ENCODE results near the gene PXMP2.
A peak's percentile ranks its signal among the peaks of the same experiment; 100 is the strongest.
"Not testable (repeated sequence)": the region's sequence is repeated elsewhere in the genome, so short reads cannot be mapped to it uniquely, and the experiment has no call there.

The PXMP2 gene

DNA sequence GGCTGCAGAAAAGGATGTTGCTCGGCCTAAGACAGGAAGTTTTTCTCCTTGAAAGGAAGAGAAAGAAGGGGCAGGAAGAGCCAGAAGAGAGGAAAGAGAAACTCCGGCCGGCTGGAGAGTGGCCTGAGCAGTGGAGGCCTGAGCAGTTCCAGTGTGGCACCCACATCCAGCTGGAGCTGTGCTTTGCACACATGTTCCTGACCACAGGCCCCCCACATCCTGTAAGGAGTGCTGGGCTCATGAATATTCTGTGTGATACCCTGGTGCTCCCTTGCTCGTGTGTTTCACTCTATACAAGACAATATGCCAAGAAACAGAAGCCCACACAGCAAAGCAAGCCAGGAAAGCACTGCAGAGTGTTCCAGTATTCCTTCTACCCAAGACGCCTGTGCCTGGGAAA, 27.3 kb upstream of the PXMP2 start:
- DNase-seq (ENCODE audit: low read depth in 2 of 2): no peak

DNA sequence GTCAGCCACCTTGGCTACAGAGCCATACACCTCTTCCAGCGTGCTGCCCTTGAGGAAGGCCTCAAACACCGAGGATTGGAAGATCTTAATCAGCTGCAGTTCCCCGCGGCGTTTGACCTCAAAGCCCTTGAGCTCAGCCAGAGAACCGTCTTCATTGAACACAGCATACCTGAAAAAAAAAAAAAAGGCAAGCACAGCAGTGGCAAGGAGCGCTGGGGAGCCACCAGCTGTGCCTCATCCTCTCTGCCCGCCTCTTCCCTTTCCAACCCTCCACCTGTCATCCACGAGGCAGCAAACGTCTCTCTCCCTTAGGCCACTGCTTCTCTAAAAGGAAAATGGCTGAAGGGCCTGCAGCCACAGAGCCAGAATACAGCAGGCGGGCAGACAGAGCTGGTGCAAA, 26.4 kb upstream of the PXMP2 start:
- DNase-seq (ENCODE audit: low read depth in 2 of 2): no peak

DNA sequence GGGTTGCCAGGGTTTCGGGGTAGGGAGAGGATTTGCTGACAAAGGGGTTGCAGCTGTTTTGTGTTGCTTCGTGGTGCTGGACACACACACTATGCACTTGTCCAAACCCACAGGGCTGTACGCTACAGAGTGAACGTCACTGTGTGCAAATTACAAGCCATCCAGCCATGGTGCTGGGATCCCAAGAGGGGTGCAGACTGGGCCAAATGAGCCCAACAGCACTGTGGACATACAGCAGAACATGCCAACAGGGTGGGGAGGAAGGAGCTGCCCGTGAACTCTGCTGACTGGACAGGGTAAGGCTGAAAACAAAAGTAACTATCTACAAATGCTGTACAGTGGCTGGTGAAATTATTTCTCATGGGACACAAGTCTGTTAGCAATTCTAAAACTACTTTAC, 25.4 kb upstream of the PXMP2 start:
- no peak for DNase-seq (ENCODE audit: low read depth in 2 of 2)

DNA sequence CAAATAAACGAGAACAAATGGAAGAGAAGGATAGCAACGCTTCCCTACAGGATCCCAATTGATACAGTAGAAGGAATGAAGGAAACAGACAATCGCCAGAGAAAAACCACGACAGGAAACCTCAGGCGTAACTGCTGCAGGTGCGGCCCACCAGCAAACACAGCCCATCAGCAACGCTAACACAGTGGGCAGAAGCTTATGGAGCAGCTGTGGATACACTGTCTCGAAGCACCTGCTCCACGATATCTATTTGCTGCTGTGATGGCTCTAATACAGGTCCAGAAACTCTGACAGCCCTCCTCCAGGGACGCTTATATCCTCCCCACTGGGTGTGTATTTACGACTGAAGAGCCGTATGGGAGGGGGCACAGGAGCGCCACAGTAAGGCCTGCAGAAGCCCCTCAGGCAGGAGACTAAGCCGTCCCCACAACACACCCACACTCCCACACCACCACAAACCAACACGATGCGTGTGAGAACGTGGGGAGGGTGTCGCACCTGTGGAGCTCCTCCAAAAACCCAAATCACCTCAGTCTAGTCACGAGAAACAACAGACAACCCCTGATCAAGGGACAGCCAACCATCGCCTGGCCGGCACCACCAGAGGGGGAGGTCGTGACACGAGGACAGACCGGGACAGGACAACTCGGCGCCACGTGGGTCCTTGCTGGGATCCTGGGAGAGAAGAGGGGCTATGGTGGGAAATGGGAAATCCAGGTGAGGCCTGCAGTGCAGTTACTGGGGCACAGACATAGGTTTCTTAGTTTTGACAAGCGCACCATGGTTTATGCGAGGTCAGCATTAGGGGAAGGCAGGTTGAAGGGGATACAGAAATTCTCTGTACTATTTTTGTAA, 24.3 kb upstream of the PXMP2 start:
- no peak for DNase-seq (ENCODE audit: low read depth in 2 of 2)

DNA sequence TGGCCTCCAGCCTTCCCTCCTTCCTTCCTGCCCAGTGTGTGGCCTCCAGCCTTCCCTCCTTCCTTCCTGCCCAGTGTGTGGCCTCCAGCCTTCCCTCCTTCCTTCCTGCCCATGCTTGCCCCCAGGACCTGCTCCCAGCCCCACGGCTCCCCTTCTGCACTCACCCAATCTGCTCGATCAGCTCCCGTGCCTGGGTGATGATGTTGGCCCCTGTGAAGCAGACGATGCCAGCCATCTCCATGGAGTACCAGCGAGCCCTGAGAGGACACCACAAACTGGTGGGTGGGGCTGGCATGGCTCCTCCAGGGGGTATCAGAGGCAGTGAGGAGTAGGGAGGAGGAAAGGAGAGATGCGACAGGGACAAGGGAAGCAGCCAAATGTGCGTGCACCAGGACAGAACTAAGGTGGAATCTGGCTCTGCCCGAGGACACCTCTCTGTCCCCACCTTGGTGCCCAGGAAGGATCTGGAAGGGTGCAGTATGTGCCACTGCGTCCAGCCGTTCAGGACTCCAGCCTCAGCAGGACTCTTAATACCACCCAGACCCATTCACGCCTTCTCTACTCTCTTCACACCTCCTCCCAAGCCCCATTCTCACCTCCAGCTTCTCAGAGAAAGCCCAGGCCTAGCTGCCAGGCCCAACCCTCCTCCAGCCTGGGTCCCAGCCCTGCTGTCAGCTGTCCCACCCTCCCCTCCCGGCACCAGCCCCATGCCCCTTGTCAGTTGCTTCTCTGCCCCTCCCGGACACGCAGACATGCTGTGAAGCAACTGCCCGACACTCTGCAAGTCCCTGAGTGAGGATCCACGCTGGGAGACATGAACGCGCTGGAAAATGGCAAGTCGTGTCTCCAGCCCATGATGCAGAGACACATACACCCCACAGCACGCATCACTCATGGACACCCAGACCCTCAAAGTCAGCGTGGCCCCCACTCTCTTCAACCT, 22.9 kb upstream of the PXMP2 start:
- DNase-seq (ENCODE audit: low read depth in 2 of 2): no peak

DNA sequence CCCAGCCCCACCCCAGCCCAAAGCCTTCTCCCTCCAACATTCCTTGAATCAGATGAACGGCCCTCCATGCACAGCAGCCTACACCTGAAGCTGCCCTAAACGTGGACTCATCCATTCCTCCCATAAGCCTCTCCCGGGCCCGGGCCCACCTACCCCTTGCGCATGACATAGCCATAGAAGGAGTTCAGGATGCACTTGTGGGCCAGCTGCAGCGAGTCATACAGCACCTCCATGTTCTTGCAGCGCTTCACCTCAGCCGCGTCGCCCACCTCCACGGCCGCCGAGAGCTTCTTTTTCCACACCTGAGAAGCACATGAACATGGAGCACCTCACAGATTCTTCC, 22.3 kb upstream of the PXMP2 start:
- no peak for DNase-seq (ENCODE audit: low read depth in 2 of 2)

DNA sequence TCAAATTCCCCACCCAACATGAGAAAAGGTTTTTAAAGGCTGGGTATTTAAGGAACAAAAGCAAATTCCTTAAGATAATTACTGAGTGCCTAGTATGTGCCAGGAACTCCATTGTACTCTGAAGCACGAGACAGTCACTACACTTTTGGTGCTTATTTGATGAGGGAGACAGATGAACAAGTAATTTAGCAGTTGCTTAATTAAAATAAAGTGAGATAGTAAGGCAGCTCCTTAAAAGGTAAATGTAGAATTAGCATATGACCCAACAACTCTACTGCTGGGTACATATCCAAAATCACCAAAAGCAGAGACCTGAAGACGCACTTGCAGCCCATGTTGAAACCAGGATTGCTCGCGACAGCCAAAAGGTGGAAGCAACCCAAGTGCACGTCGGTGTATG, 21.6 kb upstream of the PXMP2 start:
- DNase-seq (ENCODE audit: low read depth in 2 of 2): no peak

DNA sequence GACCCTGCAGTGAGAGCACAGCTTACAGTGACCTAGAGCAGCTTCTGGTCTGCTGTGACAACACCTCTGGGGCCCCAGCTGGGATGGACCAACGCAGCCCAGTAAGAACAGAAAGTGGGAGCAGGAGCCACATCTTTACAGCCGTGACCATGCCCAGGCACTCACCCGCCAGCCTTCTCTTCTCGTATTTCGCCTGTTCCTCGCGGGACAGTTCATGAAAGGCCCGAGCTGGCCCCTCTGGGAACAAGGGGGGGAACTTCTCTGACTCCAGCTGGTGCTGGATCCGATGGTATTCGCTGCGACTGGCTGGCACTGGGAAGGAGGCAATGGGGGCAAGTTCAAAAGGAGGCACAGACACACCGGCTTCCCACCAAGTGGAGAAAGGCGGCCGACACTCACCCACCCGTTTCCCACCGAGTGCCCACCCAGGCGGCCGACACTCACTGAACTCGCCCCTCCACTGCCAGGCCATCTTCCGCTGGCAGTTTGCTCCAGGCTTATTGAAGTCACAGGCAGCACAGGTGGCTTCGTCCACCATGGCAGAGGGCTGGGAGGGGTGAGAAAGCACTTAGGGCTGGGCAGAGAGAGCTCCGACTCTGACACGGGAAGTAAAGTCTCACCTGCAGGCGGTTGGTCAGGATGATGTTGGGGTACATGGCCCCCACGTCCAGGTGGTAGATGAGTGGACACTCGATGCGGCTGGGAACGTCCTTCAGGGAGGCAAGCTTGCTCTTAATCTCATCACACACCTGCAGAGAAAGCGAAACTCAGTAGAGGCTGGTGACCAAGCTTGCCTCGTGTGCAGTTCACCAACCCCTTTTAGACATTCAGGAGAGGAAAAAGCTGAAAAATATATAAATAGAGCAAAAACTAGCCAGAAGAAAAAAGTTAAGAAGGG, 18.9 kb upstream of the PXMP2 start:
- DNase-seq (ENCODE audit: low read depth in 2 of 2): no peak

DNA sequence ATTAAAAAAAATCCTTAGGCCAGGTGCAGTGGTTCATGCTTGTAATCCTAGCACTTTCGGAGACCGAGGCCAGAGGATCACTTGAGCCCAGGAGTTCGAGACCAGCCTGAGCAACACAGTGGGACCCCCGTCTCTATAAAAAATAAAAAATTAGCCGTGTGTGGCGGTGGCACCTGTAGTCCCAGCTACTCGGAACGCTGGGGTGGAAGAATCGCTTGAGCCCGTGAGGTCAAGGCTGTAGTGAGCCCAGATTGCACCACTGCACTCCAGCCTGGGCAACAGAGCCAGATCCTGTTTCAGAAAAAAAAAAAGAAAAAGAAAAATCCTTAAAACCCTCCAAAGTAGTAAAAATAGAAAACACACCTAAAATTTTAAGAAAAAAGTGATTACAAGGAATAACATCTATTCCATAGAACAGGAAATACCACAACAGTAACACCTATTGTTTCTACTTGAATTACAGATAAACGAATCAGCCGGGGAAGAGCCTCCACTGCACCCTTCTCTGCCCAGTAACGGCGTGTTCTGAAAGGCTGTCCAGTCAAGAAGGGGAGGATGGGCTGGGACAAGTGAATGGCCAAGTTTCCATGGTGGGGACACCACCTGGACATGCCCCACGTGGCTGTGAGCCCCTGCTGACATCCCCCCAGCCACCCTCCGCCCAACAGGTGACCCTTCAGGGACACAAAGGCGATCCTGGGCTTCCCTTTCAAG, 18.1 kb upstream of the PXMP2 start:
- no peak for DNase-seq (ENCODE audit: low read depth in 2 of 2)

DNA sequence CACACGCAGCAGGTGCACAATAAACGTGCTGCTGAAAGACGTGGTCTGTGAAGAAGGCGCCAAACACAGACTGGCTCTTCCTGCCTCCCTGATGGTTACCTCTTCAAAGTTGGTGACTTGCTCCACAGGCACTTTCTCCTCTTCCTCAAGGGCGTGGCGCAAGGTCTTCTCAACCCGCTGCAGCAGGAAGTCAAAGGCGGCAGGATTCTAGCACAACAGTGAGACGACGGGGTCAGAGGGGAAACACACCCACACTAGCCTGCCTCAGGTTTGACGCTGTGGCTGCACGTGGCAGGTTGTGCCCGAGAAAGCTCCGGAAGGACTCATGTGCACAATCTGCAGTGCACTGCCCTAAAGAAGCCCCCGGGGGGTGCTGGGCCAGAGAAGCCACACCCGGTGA, 15.3 kb upstream of the PXMP2 start:
- no peak for DNase-seq (ENCODE audit: low read depth in 2 of 2)

DNA sequence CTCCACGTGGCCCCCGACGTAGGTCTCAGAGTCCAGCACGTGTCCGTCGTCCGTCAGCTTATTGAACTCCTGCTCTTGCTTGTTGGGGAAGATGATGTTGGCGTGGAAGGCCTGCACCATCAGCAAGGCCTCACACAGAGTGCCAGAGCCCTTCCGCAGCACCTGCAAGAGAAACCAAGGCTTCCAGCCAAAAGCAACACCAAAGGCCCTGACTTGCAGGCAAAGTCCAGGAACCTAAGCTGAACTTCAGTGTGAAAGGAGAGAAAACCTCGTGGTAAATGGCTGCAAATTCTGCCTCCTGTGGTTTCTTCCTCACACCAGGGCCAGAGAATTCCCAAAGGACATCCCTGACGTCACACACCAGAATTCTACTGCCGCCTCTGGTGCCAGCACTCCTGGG, 14.7 kb upstream of the PXMP2 start:
- no peak for DNase-seq (ENCODE audit: low read depth in 2 of 2)

DNA sequence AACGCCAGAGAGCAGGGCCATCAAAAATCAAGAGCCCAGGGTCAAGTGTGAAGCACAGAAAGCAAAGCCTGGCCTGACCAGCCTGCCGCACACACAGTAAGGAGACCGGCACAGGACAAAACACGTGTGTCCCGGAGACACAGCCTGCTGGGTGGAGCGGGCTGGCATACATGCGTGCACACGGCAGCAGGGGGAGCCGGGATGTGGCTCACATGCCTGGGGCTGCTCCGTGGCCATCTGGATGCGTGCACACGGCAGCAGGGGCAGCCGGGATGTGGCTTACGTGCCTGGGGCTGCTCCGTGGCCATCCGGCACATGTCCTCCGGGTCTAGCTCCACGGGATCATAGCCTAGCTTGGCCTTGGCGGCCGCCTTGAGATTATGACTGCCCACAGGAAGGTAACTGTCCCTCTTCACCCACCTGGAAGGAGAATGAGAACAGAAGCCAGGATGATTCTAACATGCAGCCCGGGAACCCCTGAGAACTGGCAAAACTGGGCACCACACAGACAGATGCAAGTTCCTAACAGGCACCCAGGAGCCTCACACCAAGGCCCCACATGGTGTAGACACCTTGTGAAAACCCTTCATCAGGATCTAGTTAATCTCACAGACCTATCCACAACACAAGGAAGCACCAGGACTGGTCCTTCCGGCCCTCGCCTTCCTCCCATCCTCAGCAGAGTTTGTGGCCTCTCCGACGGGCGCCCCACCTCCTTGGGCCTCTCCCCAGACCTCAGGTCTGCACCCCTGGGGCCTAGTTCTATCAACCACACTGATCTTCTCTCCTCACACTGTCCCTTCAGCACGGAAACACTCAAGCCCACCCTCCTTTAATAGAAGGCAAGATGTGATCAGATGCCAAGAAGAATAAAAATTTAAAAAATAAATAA, 13.9 kb upstream of the PXMP2 start:
- no peak for DNase-seq (ENCODE audit: low read depth in 2 of 2)

DNA sequence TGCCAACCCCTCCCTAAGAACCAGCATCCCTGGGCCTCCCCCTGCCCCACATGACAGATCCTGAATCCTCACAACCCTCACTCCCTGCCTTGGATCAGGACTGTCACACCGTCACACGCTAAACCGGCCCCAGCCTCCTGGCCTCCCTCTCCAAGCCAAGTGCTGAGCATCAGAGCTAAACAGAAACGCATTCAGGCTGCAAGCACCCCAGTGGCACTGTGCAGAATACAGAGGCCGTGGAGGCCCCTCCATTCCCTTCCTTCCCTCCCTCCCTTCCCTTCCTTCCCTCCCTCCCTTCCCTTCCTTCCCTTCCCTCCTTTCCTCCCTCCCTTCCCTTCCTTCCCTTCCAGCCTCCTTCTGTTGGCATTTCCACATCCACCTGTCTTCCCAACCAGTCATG, 12.8 kb upstream of the PXMP2 start:
- DNase-seq (ENCODE audit: low read depth in 2 of 2): no peak

DNA sequence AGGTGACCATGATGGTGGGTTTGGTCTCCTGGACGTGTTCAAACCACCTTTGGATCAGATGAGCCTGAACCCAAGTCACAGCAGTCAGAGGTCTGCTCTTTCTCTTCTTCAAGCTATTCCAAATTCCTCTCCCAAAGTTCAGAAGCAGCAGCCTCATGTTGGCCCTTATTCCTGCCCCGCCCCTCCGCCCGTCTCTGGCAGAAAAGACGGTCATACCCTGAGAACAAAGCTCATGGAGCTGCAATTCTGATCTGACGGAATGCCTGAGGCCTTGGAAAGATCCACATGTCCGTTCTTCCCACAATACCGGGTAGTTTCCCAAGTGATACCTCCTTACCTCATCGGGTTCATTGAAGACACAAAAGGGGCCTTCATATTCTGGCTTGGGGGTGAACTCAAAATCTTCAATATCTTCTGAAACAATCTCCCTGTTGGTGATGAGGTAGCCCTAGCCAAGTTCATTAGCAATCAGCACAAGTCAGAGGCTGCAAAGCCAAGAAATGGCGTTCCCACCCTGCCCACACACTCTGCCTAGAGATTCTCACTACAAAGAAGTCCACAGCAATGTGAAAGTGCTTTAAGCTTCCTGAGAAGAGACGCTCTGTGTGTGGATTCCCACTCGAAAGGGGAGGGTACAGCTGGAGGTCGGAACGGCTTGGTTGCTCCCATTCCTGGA, 11.5 kb upstream of the PXMP2 start:
- no peak for DNase-seq (ENCODE audit: low read depth in 2 of 2)

DNA sequence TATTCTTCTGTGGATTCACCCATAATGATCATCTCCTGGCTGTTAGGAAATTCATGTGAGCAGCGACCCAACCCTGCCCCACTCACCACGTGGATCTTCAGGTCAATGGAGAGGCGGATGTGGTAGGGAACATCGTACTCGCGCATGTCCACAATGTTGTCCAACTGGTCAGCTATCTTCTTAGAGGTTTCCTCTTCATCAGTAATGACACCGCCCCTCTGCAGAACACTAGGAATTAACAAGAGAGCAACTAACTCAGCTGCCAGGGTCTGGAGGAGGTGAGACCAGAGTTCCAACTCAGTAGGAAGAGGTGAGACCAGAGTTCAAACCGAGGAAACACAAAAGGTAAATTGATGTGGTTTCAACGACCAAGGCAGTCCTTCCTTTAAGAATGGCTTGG, 9.9 kb upstream of the PXMP2 start:
- no peak for DNase-seq (ENCODE audit: low read depth in 2 of 2)

DNA sequence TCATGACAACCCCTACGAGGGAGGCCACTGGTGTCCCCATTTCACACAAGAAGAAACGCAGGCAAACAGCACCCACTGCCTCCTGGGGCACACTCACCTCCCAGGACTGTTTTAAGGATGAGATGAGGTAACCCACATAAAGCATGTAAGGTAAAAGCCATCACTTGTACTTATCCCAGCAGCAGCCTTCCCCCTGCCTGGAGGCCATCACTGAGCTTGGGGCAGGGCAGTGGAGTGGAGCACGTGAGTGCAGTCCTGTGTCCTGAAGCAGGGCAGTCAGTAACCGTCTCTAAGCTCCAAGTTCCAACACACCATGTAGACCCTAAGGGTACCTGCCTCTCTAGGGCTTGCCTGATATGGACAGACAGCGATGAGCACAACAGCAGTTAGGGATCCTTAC, 2.0 kb upstream of the PXMP2 start:
- no peak for DNase-seq (ENCODE audit: low read depth in 2 of 2)

DNA sequence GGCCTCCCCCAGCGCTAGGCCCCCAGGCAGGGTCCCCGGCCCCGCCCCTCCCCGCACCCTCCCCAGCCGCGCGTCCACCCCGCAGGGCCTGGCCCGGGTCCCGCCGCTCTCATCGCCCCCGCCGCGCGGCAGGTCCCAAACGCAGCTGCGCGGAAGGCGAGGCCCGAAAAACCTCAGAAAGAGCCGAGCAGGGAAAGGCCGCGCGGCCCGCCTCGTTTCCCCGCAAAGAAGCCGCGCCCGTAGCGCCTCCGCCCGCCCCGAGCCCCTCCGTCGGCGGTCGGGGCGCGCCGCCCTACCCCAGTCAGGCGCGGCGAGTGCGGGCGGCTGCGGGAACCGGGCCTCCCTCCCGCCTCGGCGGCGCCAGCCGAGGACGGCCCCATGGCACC, 569 bp upstream of the PXMP2 start:
- DNase-seq (ENCODE audit: low read depth in 2 of 2): peak in 1 of 2 experiments; percentile 17

DNA sequence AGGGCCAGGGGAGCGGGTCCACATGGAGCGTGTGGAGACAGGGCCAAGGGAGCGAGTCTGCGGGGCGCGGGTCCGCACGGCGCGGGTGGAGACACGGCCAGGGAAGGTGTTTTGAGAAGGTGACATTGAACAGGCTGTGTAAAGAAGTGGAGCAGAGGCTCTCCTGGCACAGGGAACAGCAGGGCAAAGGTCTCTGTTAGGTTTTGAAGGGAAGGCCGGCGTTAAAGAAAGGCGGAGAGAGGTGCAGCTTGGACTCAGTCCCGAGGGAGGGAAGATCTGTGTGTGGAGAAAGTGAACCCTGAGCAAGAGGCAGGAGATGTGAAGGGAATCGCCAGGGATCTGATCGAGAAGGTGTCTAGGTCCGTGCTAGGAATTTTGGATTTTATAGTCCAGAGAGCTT, 1.8 kb downstream of the PXMP2 start:
- no peak for DNase-seq (ENCODE audit: low read depth in 2 of 2)

DNA sequence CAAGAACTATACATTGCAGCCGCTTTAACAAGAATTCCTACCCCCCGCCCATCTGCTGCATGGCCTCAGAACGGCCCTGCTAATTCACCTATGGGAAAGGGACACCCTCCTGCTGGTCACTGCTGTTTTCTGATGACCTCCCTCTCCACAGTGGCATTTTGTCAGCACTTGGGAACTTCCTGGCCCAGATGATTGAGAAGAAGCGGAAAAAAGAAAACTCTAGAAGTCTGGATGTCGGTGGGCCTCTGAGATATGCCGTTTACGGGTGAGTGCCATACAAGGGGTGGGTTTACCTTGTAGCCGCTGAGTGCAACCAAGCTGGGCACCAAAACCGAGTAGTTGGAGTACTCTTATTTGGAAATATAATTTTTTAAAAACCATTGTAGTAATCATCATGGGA, 2.7 kb downstream of the PXMP2 start:
- no peak for DNase-seq (ENCODE audit: low read depth in 2 of 2)

DNA sequence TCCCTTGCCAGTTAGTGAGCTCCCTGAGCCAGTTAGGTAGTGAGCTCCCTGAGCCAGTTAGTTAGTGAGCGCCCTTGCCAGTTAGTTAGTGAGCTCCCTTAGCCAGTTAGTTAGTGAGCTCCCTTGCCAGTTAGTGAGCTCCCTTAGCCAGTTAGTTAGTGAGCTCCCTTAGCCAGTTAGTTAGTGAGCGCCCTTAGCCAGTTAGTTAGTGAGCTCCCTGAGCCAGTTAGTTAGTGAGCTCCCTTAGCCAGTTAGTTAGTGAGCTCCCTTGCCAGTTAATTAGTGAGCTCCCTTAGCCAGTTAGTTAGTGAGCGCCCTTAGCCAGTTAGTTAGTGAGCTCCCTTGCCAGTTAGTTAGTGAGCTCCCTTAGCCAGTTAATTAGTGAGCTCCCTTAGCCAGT, 4.6 kb downstream of the PXMP2 start:
- DNase-seq (ENCODE audit: low read depth in 2 of 2): not testable (repeated sequence)
